ENCODE measurements around the gene BATF2.
"Not testable (repeated sequence)": the region's sequence is repeated elsewhere in the genome, so short reads cannot be mapped to it uniquely, and the experiment has no call there.

BATF2 gene

GRCh38 chr11:65013888-65014725 lies 17.3 kb upstream of the BATF2 start, which contains the start of gene ARL2:
Gene ARL2 (plus strand): TSS chr11:65014160. CDS start chr11:65014208, 48 bp downstream.
- in situ Hi-C loops (cut with HindIII; ENCODE audit: low sequenced_read_pairs): no loop called here

DNA sequence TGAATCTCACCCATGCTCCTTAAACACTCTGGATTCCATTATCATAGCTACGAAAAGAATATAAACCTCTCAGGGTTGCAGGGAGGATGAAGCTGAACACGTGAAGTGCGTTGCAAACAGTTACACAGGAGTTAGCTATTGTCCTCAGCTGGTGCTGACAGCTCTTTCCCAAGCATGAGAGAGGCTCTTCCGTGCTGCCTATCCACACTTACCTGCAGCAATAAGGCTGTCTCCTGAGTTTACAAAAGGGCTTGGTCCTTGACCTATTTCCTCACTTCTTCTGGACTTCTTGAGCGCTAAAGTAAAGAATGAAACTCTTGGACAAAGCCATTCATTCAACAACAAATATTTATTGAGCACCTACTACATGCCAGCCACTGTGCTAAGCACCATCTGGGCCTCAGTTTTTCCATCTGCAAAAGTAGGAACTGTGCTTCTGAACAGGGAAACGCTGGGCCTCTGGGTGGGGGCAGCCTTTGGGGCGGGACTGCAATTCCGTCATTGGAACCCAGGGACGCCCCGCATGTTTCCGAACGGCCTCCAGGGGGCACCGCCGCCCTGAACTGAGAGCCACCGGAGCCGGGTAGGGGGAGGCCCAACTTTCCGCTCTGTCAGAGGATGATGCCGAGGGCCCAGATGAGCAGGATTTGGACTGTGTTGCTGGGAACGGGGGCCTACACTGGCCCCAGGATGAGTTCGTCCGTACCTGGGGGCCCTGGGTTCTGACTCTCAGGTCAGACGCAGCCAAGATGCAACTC lies 16.5 kb upstream of the BATF2 start:
- in situ Hi-C loops (cut with HindIII; ENCODE audit: low sequenced_read_pairs): no loop called here

DNA sequence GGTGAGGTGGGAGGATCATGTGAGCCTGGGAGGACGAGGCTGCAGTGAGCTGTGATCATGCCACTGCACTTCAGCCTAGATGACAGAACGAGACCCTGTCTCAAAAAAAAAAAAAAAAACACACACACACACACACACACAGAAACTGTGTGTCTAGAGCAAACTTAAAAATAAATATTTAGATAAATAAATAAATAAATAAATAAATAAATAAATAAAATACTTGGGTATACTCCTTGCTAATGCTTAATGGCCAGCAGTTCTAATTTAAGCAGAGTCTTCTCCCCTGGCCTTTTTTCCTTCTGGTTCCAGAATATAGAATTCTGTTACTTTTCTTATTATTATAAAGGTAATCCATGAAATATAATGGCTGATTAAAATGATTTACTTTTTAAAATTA lies 12.1 kb upstream of the BATF2 start:
- in situ Hi-C loops (cut with HindIII; ENCODE audit: low sequenced_read_pairs): no loop called here

GRCh38 chr11:65008016-65008415 lies 11.2 kb upstream of the BATF2 start:
- in situ Hi-C loops (cut with HindIII; ENCODE audit: low sequenced_read_pairs): no loop called here

- in situ Hi-C loops (cut with HindIII; ENCODE audit: low sequenced_read_pairs): not testable (repeated sequence)
Observed at GRCh38 chr11:65003968-65004367, 7.2 kb upstream of the BATF2 start.

DNA sequence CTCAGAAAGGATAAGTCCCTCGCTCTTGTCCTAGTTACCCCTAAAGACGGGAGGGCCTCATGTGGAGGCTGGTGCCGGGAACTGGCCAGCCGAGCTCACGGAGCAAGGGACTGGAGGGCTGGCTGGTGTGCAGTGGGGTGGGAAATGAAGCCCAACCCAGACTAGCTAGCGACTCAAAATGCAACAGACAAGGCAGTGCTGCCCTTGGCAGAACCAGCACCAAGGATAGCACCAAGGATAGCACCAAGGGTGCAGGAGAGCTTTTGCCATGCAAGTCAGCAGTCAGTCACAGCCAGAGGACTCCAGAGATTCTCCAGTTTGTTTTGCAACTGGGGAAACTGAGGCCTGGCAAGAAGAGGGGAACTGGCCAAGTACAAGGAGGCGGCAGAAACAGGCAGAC lies 6.5 kb upstream of the BATF2 start:
- in situ Hi-C loops (cut with HindIII; ENCODE audit: low sequenced_read_pairs): no loop called here

DNA sequence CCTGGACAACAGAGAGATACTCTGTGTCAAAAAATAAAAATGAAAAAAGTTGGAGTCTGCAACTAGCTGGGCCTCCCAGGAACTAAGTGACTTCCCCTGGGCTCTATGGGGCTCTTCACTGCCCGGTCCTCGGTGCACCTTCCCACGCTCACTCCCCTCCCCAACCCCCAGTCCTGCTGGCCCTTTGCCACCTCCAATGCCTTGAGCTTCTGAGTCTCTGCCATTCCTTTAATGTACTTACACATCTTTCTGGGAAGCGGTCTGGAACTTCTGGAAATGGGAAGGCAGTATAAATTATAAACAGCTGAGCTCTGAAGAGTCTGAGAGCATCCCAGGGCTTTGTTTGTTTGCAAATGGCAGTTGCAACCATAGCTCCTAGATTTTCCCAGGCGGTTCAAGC lies 5.9 kb upstream of the BATF2 start:
- in situ Hi-C loops (cut with HindIII; ENCODE audit: low sequenced_read_pairs): no loop called here

GRCh38 chr11:64999478-64999877 lies 2.7 kb upstream of the BATF2 start:
- in situ Hi-C loops (cut with HindIII; ENCODE audit: low sequenced_read_pairs): no loop called here

GRCh38 chr11:64998690-64999431 lies 2.1 kb upstream of the BATF2 start:
- in situ Hi-C loops (cut with HindIII; ENCODE audit: low sequenced_read_pairs): no loop called here

GRCh38 chr11:64998141-64998540 lies 1.4 kb upstream of the BATF2 start:
- in situ Hi-C loops (cut with HindIII; ENCODE audit: low sequenced_read_pairs): no loop called here

DNA sequence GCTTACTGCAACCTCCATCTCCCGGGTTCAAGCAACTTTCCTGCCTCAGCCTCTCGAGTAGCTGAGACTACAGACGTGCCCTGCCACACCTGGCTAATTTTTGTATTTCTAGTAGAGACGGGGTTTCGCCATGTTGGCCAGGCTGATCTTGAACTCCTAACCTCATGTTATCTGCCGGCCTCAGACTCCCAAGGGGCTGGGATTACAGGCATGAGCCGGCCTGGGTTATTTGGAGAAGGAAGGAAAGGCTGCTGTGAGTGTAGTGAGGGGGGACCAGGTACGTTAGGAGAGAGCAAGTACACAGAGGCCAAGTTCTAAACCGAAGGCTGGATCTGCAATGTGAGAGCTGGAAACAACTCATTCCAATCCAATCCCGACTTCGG lies 453 bp downstream of the BATF2 start:
- in situ Hi-C loops (cut with HindIII; ENCODE audit: low sequenced_read_pairs): no loop called here

DNA sequence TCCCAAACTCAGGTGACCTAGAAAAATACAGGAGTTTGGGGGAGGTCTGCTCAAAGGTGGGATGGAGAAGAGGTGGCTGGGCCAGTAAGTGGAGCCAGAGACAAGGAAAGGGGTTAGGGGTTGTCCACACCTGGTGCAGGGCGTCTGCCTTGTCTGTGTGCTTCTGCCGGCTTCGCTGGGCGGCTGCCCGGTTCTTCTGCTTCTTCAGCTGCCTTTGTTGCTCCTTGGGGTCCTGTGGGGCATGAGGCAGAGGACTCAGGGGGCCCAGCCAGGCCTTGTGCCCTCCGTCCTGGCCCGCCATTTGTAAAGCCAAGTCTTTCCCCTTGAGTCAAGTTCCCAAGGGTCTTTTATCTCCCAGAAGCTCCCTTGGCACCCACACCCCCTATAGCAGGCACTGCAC lies 2.5 kb downstream of the BATF2 start:
- in situ Hi-C loops (cut with HindIII; ENCODE audit: low sequenced_read_pairs): no loop called here

- in situ Hi-C loops (cut with HindIII; ENCODE audit: low sequenced_read_pairs): no loop called here
Observed at GRCh38 chr11:64990222-64990923, 6.4 kb downstream of the BATF2 start.

GRCh38 chr11:64989416-64989815 lies 7.4 kb downstream of the BATF2 start:
- in situ Hi-C loops (cut with HindIII; ENCODE audit: low sequenced_read_pairs): no loop called here

- in situ Hi-C loops (cut with HindIII; ENCODE audit: low sequenced_read_pairs): no loop called here
Observed at GRCh38 chr11:64987998-64988854, 8.5 kb downstream of the BATF2 start.

GRCh38 chr11:64983339-64983738 lies 13.4 kb downstream of the BATF2 start:
- in situ Hi-C loops (cut with HindIII; ENCODE audit: low sequenced_read_pairs): not testable (repeated sequence)

GRCh38 chr11:64976651-64977050 lies 20.1 kb downstream of the BATF2 start:
- in situ Hi-C loops (cut with HindIII; ENCODE audit: low sequenced_read_pairs): no loop called here

GRCh38 chr11:64974124-64974523 lies 22.6 kb downstream of the BATF2 start:
- in situ Hi-C loops (cut with HindIII; ENCODE audit: low sequenced_read_pairs): no loop called here

DNA sequence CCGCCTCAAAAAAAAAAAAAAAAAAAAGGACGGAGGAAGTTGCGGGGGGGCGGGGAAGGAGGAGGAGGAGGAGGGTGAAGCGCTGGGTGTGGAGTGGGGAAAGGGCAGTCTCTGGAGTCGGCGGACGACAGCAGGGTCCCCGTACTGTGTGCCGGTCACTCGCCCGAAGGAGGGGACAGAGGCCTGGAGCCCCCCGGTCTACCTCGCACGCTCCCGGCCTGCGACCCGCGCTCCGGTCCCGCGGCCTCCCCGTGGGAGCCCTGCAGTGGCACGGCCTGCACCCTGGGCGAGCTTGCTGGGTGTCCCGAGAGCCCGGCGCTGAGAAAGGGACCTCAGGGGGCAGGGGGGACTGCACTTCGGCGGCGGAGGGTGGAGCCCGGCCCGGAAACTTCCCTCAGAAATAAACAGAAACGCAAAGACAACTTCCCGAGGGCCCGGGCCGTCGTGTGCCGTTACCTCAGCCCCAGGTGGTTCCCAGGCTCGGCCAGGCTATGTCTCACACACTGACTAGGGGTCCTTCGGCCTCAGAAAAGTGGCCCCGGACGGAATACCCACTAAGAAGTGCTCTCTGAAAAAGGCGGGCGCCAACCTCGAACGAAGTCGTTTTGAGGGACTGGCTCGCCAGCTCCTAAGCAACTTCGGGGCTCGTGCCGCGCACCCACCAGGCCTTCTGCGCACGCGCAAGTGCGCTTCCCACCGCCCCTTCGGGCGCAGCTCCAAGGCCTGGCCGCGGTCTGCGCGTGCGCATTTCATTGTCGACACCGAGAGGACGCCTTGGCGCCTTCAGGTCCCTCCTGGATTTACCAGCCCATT lies 25.1 kb downstream of the BATF2 start, which contains the start of gene MAJIN:
MAJIN (minus strand) TSS at position 688 of the 813 bp plus-strand sequence. CDS start 12,703 bp downstream, outside the sequence.
- in situ Hi-C loops (cut with HindIII; ENCODE audit: low sequenced_read_pairs): no loop called here

All from endothelial cell of hepatic sinusoid (primary cell).